Putamen (tissue), 1 donor: ENCODE results near the gene RASD2.

Source experiments
- DNase-seq: peaks from one replicate; pipeline ENCODE4 v3.0.0-alpha.2; 2016; ENCODE audit warnings: low spot score

Gene RASD2

GRCh38 chr22:35582861-35583670 lies 42.4 kb downstream of the RASD2 start:
- DNase-seq: no peak

- DNase-seq: no peak
Observed at GRCh38 chr22:35586771-35587170, 46.1 kb downstream of the RASD2 start.

- DNase-seq: no peak
Observed at GRCh38 chr22:35587447-35587870, 46.8 kb downstream of the RASD2 start.

DNA sequence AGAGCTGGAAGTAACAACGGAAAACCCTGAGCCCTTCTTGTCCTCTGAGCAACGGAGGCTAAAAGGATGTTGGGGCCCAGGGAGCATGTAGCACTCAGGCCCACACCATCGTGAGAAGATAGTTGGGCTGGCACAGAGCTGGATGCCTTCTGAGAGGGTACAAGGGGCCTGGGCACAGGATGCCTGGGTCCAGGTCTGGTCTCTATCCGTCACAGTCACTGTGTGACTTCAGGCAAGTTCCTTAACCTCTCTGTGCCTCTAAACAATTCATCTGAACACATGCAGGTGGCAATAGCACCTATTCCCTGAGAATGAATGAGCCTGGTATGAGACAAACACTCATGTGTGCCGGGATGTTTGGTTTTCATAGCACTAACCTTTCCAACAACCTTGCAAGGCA lies 47.3 kb downstream of the RASD2 start:
- no peak for DNase-seq

GRCh38 chr22:35589071-35589755 lies 48.6 kb downstream of the RASD2 start:
- no peak for DNase-seq

GRCh38 chr22:35589756-35590093 lies 49.1 kb downstream of the RASD2 start:
- DNase-seq: no peak

DNA sequence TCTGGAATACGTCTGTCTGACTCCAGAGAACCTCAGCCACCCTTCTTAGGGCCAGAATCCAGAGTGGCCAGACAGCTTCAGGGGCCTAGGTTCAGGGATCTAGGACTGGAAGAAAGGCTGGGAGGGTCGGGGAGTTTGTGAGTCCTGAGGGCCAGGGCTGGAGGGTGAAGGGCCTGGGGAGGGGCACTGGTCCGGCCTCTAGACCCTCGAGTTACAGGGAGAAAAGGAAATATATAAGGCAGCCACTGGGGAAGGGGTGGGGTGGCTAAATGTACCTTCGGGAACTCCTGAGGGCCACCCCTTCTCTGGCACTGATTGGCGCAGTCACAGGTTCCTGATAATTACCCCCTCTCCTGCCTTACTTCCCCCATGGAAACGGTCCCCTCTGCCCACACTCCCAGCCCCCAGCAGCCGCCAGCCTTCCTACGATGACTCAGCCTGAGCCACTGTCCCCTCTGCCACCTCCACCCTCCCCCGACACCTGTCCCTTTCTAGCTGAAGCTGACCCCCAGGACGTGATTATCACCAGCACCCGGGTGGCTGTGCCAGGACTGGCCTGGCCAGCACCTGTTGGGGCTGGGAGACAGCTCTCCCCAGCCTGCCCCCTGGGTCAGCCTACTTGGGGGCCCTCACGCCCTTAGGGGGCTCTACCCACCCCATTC lies 50.1 kb downstream of the RASD2 start:
- no peak for DNase-seq

DNA sequence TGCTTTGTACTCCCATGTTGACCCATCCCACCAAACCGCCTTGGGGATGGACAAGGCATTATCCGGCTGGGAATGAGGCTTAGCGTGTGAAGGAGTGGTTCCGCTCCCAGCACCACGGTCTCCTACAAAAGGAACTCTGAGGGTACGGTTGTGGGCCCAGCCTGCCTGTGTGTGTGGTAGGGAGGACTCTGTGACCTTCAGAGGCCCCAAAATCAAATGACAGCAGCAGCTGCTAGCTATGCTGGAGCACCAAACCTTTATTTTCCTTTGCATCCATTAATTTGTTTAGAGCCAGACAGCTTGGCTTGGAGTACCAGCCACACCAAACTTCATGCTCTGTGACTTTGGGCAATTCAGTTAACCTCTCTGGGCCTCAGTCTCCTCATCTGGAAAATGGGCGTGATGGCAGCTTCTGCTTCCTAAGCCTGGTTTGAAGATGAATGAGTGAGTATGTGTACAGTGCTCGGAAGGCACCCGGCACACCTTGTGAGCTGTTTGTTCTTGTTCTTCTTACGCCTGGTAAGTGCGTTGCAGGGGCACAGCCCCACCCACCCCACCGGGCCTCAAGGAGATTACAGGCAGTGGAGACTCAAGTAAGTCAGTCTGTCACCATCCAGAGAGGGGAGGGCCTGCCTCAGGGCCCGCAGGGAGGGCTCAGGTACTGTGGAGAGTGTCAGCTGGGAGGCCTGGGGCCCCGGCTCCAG lies 51.2 kb downstream of the RASD2 start:
- no peak for DNase-seq

DNA sequence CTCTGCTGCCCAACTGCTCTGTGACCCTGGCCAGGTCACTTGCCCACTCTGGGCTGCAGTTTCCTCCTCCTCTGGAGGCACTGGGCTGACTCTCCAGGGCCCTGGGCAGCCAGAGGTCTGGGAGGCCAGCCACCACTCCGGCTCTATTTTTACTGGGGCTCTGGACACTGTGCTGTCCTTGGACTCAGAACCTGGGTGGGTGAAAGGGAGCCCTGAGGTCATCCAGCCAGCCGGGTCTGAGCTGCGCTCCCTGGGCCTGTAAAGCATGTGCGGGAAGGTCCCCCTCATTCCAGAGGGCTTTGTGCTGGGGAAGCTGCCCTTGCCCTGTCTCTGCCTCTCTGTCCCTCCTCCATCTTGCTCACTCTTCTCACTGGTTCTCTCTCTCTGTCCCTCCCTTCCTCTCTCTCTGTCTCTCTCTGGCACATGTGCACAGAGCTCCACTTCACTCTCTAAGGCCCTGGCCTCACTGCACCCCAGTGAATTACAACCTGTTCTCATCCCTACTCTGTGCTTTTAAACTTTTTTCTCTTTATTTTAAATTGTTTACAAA lies 51.9 kb downstream of the RASD2 start:
- DNase-seq: no peak

- DNase-seq: no peak
Observed at GRCh38 chr22:35593071-35593890, 52.6 kb downstream of the RASD2 start.

DNA sequence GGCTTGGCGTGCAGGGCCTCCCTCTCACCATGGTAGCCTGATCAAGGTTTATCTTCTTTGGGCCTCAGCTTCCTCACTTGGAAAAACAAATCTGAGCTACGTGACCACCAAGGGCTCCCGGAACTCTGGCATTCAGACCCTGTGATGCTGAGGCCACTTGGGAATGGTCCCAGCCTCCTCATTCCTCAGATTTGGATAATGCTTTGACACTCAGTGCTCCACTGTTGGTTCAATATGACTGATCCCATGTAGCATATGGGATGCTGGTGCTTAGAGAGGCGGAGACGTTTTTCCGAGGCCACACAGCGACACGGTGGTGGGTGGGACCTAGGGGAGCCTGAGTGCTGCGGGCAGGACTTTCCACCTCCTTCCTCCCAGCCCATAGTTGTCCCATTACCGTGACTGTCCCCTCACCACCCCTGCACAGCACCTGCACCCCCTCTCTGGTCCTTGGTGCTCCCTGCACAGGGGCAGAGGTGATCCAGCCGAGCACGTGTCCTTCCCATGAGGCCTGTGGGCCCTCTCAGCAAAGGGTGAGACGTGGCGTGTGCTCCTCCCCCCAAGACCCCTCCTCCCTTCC lies 53.4 kb downstream of the RASD2 start:
- DNase-seq: no peak

DNA sequence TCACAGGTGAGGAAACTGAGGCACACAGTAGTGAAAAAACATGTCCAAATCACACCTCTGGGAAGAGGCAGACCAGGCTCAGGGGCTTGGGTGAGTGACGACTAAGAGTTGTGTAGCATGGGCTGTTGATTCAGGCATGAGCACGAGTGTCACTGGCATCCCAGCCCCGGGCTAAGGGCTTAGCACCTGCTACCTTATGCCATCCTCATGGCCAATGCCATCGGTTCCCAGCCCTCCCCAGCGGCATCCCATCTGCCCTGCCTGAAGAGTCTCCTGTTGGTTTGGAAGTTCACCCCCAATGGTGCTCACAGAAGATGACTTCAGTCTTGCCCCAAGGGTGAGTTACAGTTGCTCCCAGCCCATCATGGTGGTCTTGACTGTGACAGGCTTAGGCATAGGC lies 54.1 kb downstream of the RASD2 start:
- DNase-seq: no peak

- no peak for DNase-seq
Observed at GRCh38 chr22:35596821-35597220, 56.2 kb downstream of the RASD2 start.

- no peak for DNase-seq
Observed at GRCh38 chr22:35597692-35598395, 57.2 kb downstream of the RASD2 start.

DNA sequence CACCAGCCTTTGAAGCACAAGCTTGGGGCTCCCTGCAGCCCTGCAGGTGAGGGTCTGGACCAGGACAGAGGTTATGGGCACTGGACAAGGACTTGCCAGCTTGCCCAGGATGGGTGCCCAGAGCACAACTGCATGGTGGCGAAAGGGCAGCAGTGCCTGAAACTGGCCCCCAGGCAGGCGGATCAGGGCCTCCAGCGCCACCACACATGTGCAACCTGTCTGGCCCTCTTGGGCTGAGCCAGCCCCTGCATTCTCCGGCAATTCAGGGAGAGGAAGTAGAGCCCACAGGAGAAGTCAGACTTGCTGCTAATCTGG lies 57.7 kb downstream of the RASD2 start:
- DNase-seq: no peak

DNA sequence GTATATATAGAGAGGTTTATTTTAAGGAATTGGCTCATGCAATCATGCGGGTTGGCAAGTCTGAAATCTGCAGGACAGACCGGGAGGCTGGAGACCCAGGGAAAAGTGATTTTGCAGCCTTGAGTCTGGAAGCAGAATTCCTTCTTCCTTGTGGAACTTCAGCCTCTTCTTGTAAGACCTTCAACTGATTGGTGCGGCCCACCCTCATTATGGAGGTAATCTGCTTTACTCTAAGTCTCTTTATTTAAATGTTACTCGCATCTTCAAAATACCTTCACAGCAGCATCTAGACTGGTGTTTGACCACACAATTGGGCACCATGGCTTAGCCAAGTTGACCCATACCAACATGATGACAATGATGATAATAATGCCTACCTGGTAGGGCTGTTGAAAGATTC lies 58.7 kb downstream of the RASD2 start:
- no peak for DNase-seq

DNA sequence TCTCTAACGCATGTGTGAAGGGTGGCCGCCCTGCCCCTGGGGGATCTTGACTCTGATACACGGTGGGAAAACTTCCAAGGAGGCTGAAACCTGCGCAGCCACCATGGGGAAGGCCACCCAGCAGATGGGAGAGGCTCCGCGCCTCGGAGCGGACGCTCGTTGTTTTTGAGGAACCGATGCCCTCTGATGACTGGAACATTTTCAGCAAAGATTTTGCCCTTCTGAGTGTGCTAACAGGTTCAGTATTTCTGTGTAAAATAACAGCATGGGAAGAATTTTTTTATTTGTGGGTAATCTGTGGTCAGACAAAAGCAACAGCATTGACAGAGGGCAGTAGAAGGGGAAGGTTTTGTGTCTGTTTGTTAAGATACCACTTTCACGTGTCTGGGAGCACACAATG lies 59.8 kb downstream of the RASD2 start:
- DNase-seq: no peak

- DNase-seq: no peak
Observed at GRCh38 chr22:35601013-35601580, 60.5 kb downstream of the RASD2 start.

DNA sequence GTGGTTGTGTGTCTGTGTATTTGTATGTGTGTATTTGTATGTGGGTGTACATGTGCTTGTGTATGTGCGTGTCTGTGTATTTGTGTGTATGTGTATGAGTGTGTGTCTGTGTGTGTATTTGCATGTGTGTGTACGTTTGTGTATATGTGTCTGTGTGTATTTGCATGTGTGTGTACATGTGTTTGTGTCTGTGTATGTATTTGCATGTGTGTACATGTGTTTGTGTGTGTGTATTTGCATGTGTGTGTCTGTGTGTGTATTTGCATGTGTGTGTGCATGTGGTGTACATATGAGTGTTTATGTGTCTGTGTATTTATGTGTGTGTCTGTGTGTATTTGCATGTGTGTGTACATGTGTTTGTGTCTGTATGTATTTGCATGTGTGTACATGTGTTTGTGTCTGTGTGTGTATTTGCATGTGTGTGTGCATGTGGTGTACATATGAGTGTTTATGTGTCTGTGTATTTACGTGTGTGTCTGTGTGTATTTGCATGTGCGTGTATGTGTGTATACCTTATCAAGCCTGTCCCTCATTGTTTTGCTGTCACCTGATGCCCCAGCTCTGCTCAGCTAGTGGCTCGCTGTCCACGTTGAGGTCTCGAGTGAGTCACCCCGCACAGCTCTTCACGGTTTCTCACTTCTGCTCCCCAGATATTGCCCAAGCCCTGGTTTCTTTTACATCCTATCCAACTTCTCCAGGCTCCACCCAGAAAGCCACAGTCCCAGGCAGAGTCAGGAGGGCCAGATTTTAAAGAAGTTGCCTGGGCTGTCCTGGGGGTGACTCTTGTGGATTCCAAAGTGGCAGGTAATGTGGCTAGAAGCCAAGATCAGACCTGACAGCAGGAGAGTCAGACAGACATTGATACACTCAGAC lies 61.3 kb downstream of the RASD2 start:
- DNase-seq: no peak
